ENCODE measurements around the gene CCDC81.

DNA sequence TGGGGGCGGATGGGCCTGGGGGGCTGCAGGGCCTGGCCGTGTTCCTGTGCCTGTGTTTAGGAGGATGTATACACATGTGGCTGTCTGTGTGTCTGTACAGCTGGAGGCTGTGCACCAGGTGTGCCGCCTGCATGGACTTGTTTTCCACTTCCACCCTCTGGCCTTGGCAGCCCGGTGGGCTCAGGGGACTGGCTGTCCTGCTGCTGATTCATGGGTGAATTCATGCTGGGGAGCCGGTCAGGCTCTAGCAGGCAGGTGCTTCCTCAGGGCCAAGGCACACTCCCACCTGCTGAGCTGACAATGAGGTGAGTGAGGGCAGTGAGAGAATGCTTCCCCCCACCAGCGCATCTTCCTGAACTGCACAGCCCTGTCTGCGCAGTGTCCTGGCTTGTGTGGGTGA, 88.4 kb downstream of the CCDC81 start:
- TF ChIP-seq, protein P1, sequence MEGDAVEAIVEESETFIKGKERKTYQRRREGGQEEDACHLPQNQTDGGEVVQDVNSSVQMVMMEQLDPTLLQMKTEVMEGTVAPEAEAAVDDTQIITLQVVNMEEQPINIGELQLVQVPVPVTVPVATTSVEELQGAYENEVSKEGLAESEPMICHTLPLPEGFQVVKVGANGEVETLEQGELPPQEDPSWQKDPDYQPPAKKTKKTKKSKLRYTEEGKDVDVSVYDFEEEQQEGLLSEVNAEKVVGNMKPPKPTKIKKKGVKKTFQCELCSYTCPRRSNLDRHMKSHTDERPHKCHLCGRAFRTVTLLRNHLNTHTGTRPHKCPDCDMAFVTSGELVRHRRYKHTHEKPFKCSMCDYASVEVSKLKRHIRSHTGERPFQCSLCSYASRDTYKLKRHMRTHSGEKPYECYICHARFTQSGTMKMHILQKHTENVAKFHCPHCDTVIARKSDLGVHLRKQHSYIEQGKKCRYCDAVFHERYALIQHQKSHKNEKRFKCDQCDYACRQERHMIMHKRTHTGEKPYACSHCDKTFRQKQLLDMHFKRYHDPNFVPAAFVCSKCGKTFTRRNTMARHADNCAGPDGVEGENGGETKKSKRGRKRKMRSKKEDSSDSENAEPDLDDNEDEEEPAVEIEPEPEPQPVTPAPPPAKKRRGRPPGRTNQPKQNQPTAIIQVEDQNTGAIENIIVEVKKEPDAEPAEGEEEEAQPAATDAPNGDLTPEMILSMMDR (conservative IDR thresholded peaks at IDR 0.05; ENCODE audit: low read depth, low read length) = no peak
- TF ChIP-seq EZH2 (IDR thresholded peaks at IDR 0.05; ENCODE audit: borderline replicate concordance, low read depth, low read length, poor library complexity, severe bottlenecking) = no peak
